SK-N-SH (cell line): ENCODE results near the gene DEFB124. TPM values are rescaled to one million over a fixed set of nuclear protein-coding genes. Genes with fewer than 3 reads are reported as not detected.

Source experiments
- CTCF ChIA-PET: fragments of 300-600, 350-600 bp; formaldehyde crosslinking; extraction: SDS; loops from one replicate; lab custom pipeline; 2021; lab: Yijun Ruan, JAX
- POLR2A ChIA-PET: fragments of 350-600 bp; sonication (Branson Sonifier 250); formaldehyde crosslinking; extraction: SDS; loops from one replicate; lab custom pipeline; 2020; ENCODE audit warnings: antibody characterized with exemption, inconsistent platforms; lab: Yijun Ruan, JAX
- DNase-seq: peaks from one replicate; pipeline ENCODE4 v3.0.0; 2012
- H2AFZ ChIP-seq: fragments of 200-600 bp; sonication (generic); 2 replicates; pipeline ENCODE4 v1.8.1; 2016; ENCODE audit warnings: antibody characterized with exemption, mild to moderate bottlenecking, low read depth
- H3F3A ChIP-seq: fragments of 200-600 bp; sonication (generic); replicated peaks from 2 replicates; pipeline ENCODE3; 2016; ENCODE audit warnings: antibody characterized with exemption, mild to moderate bottlenecking; ENCODE audit not compliant: insufficient read depth
- H3K27ac ChIP-seq, 2 experiments: fragments of 200-500 bp in 1 of 2; fragments of 200-600 bp in 1 of 2; sonication (Bioruptor generic) in 1 of 2; sonication (generic), shearing (Covaris generic) in 1 of 2; 2 replicates each; pipeline versions ENCODE4 v1.5.1 to v1.6.1; 2014 to 2016; ENCODE audit warnings: low read depth in 2 of 2, inconsistent platforms in 1 of 2, low read length in 1 of 2, mild to moderate bottlenecking in 1 of 2, mixed read lengths in 1 of 2
- H3K27me3 ChIP-seq: fragments of 200-600 bp; sonication (generic), shearing (Covaris generic); 2 replicates; pipeline ENCODE4 v1.6.1; 2016; ENCODE audit warnings: mixed run types; ENCODE audit not compliant: insufficient read depth
- H3K36me3 ChIP-seq, 2 experiments: fragments of 200-500 bp in 1 of 2; fragments of 200-600 bp in 1 of 2; sonication (Bioruptor generic) in 1 of 2; sonication (generic) in 1 of 2; replicated peaks in 1 of 2; 2 replicates each; pipeline versions ENCODE3 to v1.5.1; 2014 to 2016; ENCODE audit warnings: low read length in 1 of 2, mild to moderate bottlenecking in 1 of 2; ENCODE audit not compliant: insufficient read depth in 2 of 2, control insufficient read depth in 1 of 2
- H3K4me1 ChIP-seq, 2 experiments: fragments of 200-500 bp in 1 of 2; fragments of 200-600 bp in 1 of 2; sonication (Bioruptor generic) in 1 of 2; sonication (generic), shearing (Covaris generic) in 1 of 2; 2 replicates each; pipeline versions ENCODE4 v1.5.1 to v1.6.1; 2014 to 2016; ENCODE audit warnings: low read depth in 1 of 2, low read length in 1 of 2, mixed run types in 1 of 2; ENCODE audit not compliant: insufficient read depth in 2 of 2, control insufficient read depth in 1 of 2
- H3K4me2 ChIP-seq: fragments of 200-600 bp; sonication (generic), shearing (Covaris generic); 2 replicates; pipeline ENCODE4 v1.6.1; 2017; ENCODE audit warnings: mixed run types
- H3K4me3 ChIP-seq, 2 experiments: fragments of 200-500 bp in 1 of 2; fragments of 200-600 bp in 1 of 2; sonication (Bioruptor generic) in 1 of 2; sonication (generic), shearing (Covaris generic) in 1 of 2; 2 replicates each; pipeline versions ENCODE4 v1.5.1 to v1.8.1; 2014 to 2016; ENCODE audit warnings: low read depth in 2 of 2, inconsistent platforms in 1 of 2, low read length in 1 of 2, mild to moderate bottlenecking in 1 of 2, mixed read lengths in 1 of 2, moderate library complexity in 1 of 2
- H3K79me2 ChIP-seq: fragments of 200-600 bp; sonication (generic); 2 replicates; pipeline ENCODE4 v1.8.1; 2017; ENCODE audit warnings: mild to moderate bottlenecking; ENCODE audit not compliant: insufficient read depth
- H3K9ac ChIP-seq: fragments of 200-600 bp; sonication (generic); 2 replicates; pipeline ENCODE4 v1.6.1; 2017; ENCODE audit warnings: mixed run types
- H3K9me2 ChIP-seq: fragments of 200-600 bp; sonication (generic); 2 replicates; pipeline ENCODE4 v1.6.1; 2017; ENCODE audit warnings: mixed run types
- H3K9me3 ChIP-seq: fragments of 200-600 bp; sonication (generic); 2 replicates; pipeline ENCODE4 v1.6.1; 2017; ENCODE audit warnings: mixed run types, mild to moderate bottlenecking, moderate library complexity
- H4K20me1 ChIP-seq: fragments of 200-600 bp; sonication (generic); 2 replicates; pipeline ENCODE4 v1.6.1; 2017; ENCODE audit warnings: mild to moderate bottlenecking, mixed run types; ENCODE audit not compliant: insufficient read depth
- CHD2 ChIP-seq: fragments of 150-350 bp; IDR thresholded peaks from 2 replicates; pipeline ENCODE4 v1.6.1; 2018; ENCODE audit warnings: low read length; ENCODE audit not compliant: partially characterized antibody
- FOSL2 ChIP-seq: IDR thresholded peaks from 2 replicates; pipeline ENCODE4 v1.4.0; 2012; ENCODE audit warnings: low read depth, mild to moderate bottlenecking, moderate library complexity, borderline replicate concordance
- FOXM1 ChIP-seq: IDR thresholded peaks from 2 replicates; pipeline ENCODE4 v1.4.0; 2012; ENCODE audit warnings: low read depth, mild to moderate bottlenecking
- GABPA ChIP-seq: IDR thresholded peaks from 2 replicates; pipeline ENCODE4 v1.4.0; 2012; ENCODE audit warnings: low read depth, mild to moderate bottlenecking
- MEF2A ChIP-seq: IDR thresholded peaks from 2 replicates; pipeline ENCODE4 v1.4.0; 2012; ENCODE audit warnings: low read depth, borderline replicate concordance
- MXI1 ChIP-seq: IDR thresholded peaks from 2 replicates; pipeline ENCODE4 v1.6.1; 2012; ENCODE audit warnings: mild to moderate bottlenecking, low read depth, low read length, improper control_type of control experiment
- NFIC ChIP-seq: IDR thresholded peaks from 2 replicates; pipeline ENCODE4 v1.4.0; 2012; ENCODE audit warnings: borderline replicate concordance
- RCOR1 ChIP-seq: fragments of 150-350 bp; IDR thresholded peaks from 2 replicates; pipeline ENCODE4 v1.6.1; 2017; ENCODE audit warnings: antibody characterized with exemption, low read length
- RXRA ChIP-seq: IDR thresholded peaks from 2 replicates; pipeline ENCODE4 v1.4.0; 2012; ENCODE audit warnings: low read depth, mild to moderate bottlenecking, borderline replicate concordance
- SIN3A ChIP-seq: IDR thresholded peaks from 2 replicates; pipeline ENCODE4 v1.6.1; 2012; ENCODE audit warnings: low read depth, mild to moderate bottlenecking, low read length, moderate library complexity, borderline replicate concordance
- SMC3 ChIP-seq: IDR thresholded peaks from 2 replicates; pipeline ENCODE4 v1.6.1; 2012; ENCODE audit warnings: low read depth, low read length, improper control_type of control experiment
- WGBS: methylation state at CpG from one replicate; pipeline ENCODE4 v1.1.6; 2017; ENCODE audit warnings: low lambda C conversion rate; 5-methylcytosine and 5-hydroxymethylcytosine counted together
- polyA plus RNA-seq, 3 experiments: library from polyadenylated mRNA; depleted of rRNA; stranded (reverse); fragments of >200 nt; gene quantifications; 2 replicates each; pipeline ENCODE4 v1.2.3, GENCODE V29; 2012
- TF ChIP-seq, protein P1 (sequence below): IDR thresholded peaks from 2 replicates; pipeline ENCODE4 v1.4.0; 2012; ENCODE audit warnings: low read depth, borderline replicate concordance
- TF ChIP-seq, protein P2 (sequence below): IDR thresholded peaks from 2 replicates; pipeline ENCODE4; 2012

The DEFB124 gene
- polyA plus RNA-seq, 1 of the 3 experiments (the other 2 are of a cell fraction), result 0.26 TPM

DNA sequence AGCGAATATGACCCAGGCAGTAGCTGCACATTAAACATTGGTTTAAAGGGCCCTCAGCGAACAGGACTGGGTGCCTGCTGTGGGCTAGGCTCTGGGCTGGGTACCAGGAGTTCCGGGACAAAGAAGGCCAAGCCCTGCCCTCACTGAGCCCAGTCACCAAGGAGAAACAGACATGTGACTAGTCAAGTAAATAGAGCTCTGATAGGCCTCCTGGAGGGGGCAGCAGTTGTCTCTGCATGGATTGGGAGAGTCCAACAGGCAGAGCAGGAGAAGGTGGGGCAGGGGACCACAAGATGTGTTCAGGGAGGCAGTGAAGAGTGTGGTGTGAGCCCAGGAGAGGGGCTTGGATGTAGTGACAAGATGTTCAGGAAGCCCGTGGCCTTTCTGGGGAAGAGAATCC is 42.4 kb upstream of the DEFB124 start (continued):
- TF ChIP-seq CHD2 (no peak), RCOR1 (no peak), FOXM1 (no peak), FOSL2 (no peak)
- TF ChIP-seq, protein P1, sequence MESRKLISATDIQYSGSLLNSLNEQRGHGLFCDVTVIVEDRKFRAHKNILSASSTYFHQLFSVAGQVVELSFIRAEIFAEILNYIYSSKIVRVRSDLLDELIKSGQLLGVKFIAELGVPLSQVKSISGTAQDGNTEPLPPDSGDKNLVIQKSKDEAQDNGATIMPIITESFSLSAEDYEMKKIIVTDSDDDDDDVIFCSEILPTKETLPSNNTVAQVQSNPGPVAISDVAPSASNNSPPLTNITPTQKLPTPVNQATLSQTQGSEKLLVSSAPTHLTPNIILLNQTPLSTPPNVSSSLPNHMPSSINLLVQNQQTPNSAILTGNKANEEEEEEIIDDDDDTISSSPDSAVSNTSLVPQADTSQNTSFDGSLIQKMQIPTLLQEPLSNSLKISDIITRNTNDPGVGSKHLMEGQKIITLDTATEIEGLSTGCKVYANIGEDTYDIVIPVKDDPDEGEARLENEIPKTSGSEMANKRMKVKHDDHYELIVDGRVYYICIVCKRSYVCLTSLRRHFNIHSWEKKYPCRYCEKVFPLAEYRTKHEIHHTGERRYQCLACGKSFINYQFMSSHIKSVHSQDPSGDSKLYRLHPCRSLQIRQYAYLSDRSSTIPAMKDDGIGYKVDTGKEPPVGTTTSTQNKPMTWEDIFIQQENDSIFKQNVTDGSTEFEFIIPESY, result no peak

DNA sequence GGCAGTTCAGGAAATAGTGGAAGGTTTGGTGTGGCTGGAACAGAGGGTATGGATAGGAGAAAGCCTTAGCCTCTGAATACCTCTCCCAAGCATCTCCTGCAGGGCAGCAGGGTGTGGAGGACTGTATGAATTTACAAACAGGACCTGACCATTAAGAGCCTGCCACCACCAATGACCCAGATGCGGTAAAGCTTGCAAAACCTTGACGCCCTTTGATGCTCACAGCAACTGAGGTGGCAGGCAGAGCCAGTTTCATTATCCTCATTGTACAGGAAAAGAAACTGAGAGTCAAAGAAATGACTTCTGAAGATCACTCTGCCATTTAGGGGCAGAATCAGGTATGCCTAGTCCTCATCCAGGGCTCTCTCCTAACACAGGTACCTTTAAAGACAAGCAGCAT is 41.7 kb upstream of the DEFB124 start:
- Histone ChIP-seq H4K20me1 (peaks cover 38% of the 10 kb centered on the region), H3F3A (peaks cover 7% of the 10 kb centered on the region), H3K9ac (no peak overlapping the region; the same call in 1 of the 2 replicates), H3K79me2 (peaks cover 74% of the 10 kb centered on the region), H3K4me1 (peaks cover 9 to 27% of the 10 kb centered on the region in 2 experiments), H3K9me2 (no peaks in the 10 kb centered on the region), H3K36me3 (peaks cover 5 to 16% of the 10 kb centered on the region in 2 experiments), H3K27ac (peak overlapping the region in 1 of 2 experiments; percentile 13; a peak in 1 of 4 replicates), H3K4me3 (0 out of 4 replicates have a peak overlapping the region, but pooled peaks of 1 of the 2 experiments have one; percentile 95), H3K9me3 (no peaks in the 10 kb centered on the region), H2AFZ (no peak overlapping the region), H3K4me2 (peak overlapping the region; percentile 100), H3K27me3 (no peaks in the 10 kb centered on the region)
- no peak for DNase-seq
- ChIA-PET CTCF (interaction anchor here (1.2 to 2.4 kb wide), 2 partner anchors 14 to 15 kb away, joined by 4 to 18 read pairs; no protein-coding TSS in a partner anchor), POLR2A (no interaction called here)
- WGBS, result 100% methylated on average over 2 of the region's 2 CpGs
- TF ChIP-seq SIN3A (no peak), RXRA (no peak), FOXM1 (no peak), MEF2A (no peak), SMC3 (no peak), GABPA (no peak), NFIC (no peak), FOSL2 (no peak), MXI1 (no peak)
- TF ChIP-seq, protein P1, result no peak
- TF ChIP-seq, protein P2, sequence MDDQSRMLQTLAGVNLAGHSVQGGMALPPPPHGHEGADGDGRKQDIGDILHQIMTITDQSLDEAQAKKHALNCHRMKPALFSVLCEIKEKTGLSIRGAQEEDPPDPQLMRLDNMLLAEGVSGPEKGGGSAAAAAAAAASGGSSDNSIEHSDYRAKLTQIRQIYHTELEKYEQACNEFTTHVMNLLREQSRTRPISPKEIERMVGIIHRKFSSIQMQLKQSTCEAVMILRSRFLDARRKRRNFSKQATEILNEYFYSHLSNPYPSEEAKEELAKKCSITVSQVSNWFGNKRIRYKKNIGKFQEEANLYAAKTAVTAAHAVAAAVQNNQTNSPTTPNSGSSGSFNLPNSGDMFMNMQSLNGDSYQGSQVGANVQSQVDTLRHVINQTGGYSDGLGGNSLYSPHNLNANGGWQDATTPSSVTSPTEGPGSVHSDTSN, result no peak
